H9 (cell line): ENCODE results near the gene DLG5. TPM values are rescaled to one million over a fixed set of nuclear protein-coding genes. Genes with fewer than 3 reads are reported as not detected.

Source experiments
- DNase-seq: peaks from one replicate; pipeline ENCODE4 v3.0.0-alpha.2; 2017
- H2AFZ ChIP-seq: one replicate; pipeline ENCODE4 v1.6.1; 2013; ENCODE audit warnings: mild to moderate bottlenecking, low read length, control low read depth, moderate library complexity
- H2AK5ac ChIP-seq: 2 replicates; pipeline ENCODE4 v1.6.1; 2013; ENCODE audit warnings: low read length, control low read depth, mixed read lengths; ENCODE audit not compliant: insufficient read length
- H2BK120ac ChIP-seq: one replicate; pipeline ENCODE4 v1.6.1; 2013; ENCODE audit warnings: low read depth, mild to moderate bottlenecking, low read length, control low read depth, inconsistent platforms; ENCODE audit not compliant: poor library complexity, severe bottlenecking
- H2BK12ac ChIP-seq: 2 replicates; pipeline ENCODE4 v1.6.1; 2013; ENCODE audit warnings: low read length, control low read depth, mixed read lengths, low read depth; ENCODE audit not compliant: insufficient read length
- H2BK15ac ChIP-seq: 2 replicates; pipeline ENCODE4 v1.6.1; 2013; ENCODE audit warnings: low read depth, low read length, control low read depth
- H2BK20ac ChIP-seq: one replicate; pipeline ENCODE4 v1.6.1; 2013; ENCODE audit warnings: low read depth, mild to moderate bottlenecking, low read length, control low read depth, inconsistent platforms; ENCODE audit not compliant: poor library complexity, severe bottlenecking
- H2BK5ac ChIP-seq: 2 replicates; pipeline ENCODE4 v1.6.1; 2013; ENCODE audit warnings: low read length, control low read depth, mixed read lengths; ENCODE audit not compliant: insufficient read length
- H3K14ac ChIP-seq: 2 replicates; pipeline ENCODE4 v1.6.1; 2013; ENCODE audit warnings: low read length, control low read depth; ENCODE audit not compliant: insufficient read depth
- H3K18ac ChIP-seq: 2 replicates; pipeline ENCODE4 v1.6.1; 2013; ENCODE audit warnings: low read depth, mild to moderate bottlenecking, mixed read lengths, low read length, control low read depth; ENCODE audit not compliant: insufficient read length
- H3K23ac ChIP-seq: 2 replicates; pipeline ENCODE4 v1.6.1; 2013; ENCODE audit warnings: low read length, control low read depth, mixed read lengths, low read depth; ENCODE audit not compliant: insufficient read length
- H3K23me2 ChIP-seq: 2 replicates; pipeline ENCODE4 v1.6.1; 2013; ENCODE audit warnings: low read depth, mild to moderate bottlenecking, mixed read lengths, low read length, control low read depth; ENCODE audit not compliant: insufficient read length, poor library complexity, severe bottlenecking
- H3K27ac ChIP-seq: 2 replicates; pipeline ENCODE4 v1.5.1; 2013; ENCODE audit warnings: low read length, control low read depth, mixed read lengths, low read depth; ENCODE audit not compliant: insufficient read length
- H3K27me3 ChIP-seq: 2 replicates; pipeline ENCODE4 v1.6.1; 2013; ENCODE audit warnings: low read length, control low read depth, inconsistent platforms; ENCODE audit not compliant: insufficient read depth
- H3K4ac ChIP-seq: 2 replicates; pipeline ENCODE4 v1.6.1; 2013; ENCODE audit warnings: low read depth, mild to moderate bottlenecking, control low read depth, inconsistent platforms, low read length, moderate library complexity
- H3K4me1 ChIP-seq: 2 replicates; pipeline ENCODE4 v1.6.1; 2013; ENCODE audit warnings: low read length, control low read depth, inconsistent platforms; ENCODE audit not compliant: insufficient read depth
- H3K4me2 ChIP-seq: 2 replicates; pipeline ENCODE4 v1.6.1; 2013; ENCODE audit warnings: low read length, control low read depth, mixed read lengths; ENCODE audit not compliant: insufficient read length, insufficient read depth
- H3K56ac ChIP-seq: 2 replicates; pipeline ENCODE4 v1.6.1; 2013; ENCODE audit warnings: low read depth, mild to moderate bottlenecking, mixed read lengths, low read length, control low read depth; ENCODE audit not compliant: insufficient read length
- H3K79me1 ChIP-seq: 2 replicates; pipeline ENCODE4 v1.6.1; 2013; ENCODE audit warnings: low read depth, mild to moderate bottlenecking, moderate library complexity, low read length, control low read depth, inconsistent platforms; ENCODE audit not compliant: insufficient read depth, poor library complexity, severe bottlenecking
- H3K79me2 ChIP-seq: 2 replicates; pipeline ENCODE4 v1.6.1; 2013; ENCODE audit warnings: low read length, control low read depth, inconsistent platforms; ENCODE audit not compliant: insufficient read depth
- H3K9ac ChIP-seq: 2 replicates; pipeline ENCODE4 v1.6.1; 2013; ENCODE audit warnings: low read length, control low read depth, mixed read lengths; ENCODE audit not compliant: insufficient read length; ENCODE audit errors: extremely low read depth
- H3K9me3 ChIP-seq: one replicate; pipeline ENCODE4 v1.6.1; 2013; ENCODE audit warnings: low read depth, low read length, inconsistent platforms; ENCODE audit not compliant: control insufficient read depth
- H3T11ph ChIP-seq: one replicate; pipeline ENCODE4 v1.6.1; 2013; ENCODE audit warnings: mild to moderate bottlenecking, low read length, control low read depth, inconsistent platforms
- H4K20me1 ChIP-seq: one replicate; pipeline ENCODE4 v1.6.1; 2013; ENCODE audit not compliant: control insufficient read depth, insufficient read length, insufficient read depth
- H4K5ac ChIP-seq: 2 replicates; pipeline ENCODE4 v1.6.1; 2013; ENCODE audit warnings: low read depth, mild to moderate bottlenecking, mixed read lengths, low read length, control low read depth; ENCODE audit not compliant: insufficient read length
- H4K8ac ChIP-seq: replicated peaks from 2 replicates; pipeline ENCODE4 v1.6.1; 2013; ENCODE audit warnings: low read length, control low read depth, mixed read lengths, low read depth; ENCODE audit not compliant: insufficient read length
- H4K91ac ChIP-seq: 2 replicates; pipeline ENCODE4 v1.6.1; 2013; ENCODE audit warnings: low read depth, mild to moderate bottlenecking, moderate library complexity, mixed read lengths, low read length, control low read depth; ENCODE audit not compliant: insufficient read length
- H3K27ac Mint-ChIP-seq, 3 experiments: 2 replicates in 2 of 3; 3 replicates in 1 of 3; pipeline ENCODE4 v1.8.0; 2020 to 2021; ENCODE audit warnings: mixed read lengths in 3 of 3, mild to moderate bottlenecking in 1 of 3, moderate library complexity in 1 of 3
- H3K27me3 Mint-ChIP-seq: 2 replicates; pipeline ENCODE4 v1.8.0; 2021; ENCODE audit warnings: low read depth, mild to moderate bottlenecking, moderate library complexity, mixed read lengths
- H3K36me3 Mint-ChIP-seq, 3 experiments: 2 replicates in 2 of 3; 3 replicates in 1 of 3; pipeline ENCODE4 v1.8.0; 2020 to 2021; ENCODE audit warnings: low read depth in 3 of 3, mixed read lengths in 3 of 3; ENCODE audit not compliant: insufficient read depth in 1 of 3
- H3K4me1 Mint-ChIP-seq, 2 experiments: 2 replicates each; pipeline ENCODE4 v1.8.0; 2020; ENCODE audit warnings: mixed read lengths in 2 of 2
- H3K4me3 Mint-ChIP-seq, 2 experiments: 2 replicates in 1 of 2; 3 replicates in 1 of 2; pipeline ENCODE4 v1.8.0; 2020 to 2021; ENCODE audit warnings: mild to moderate bottlenecking in 2 of 2, mixed read lengths in 2 of 2, moderate library complexity in 1 of 2
- H3K9me3 Mint-ChIP-seq, 2 experiments: 2 replicates in 1 of 2; 3 replicates in 1 of 2; pipeline ENCODE4 v1.8.0; 2020; ENCODE audit warnings: mild to moderate bottlenecking in 2 of 2, mixed read lengths in 2 of 2, moderate library complexity in 1 of 2
- CTCF ChIP-seq: fragments of 200-600 bp; sonication (generic); conservative IDR thresholded peaks from 3 replicates; pipeline ENCODE4 v1.8.0; 2021; ENCODE audit warnings: antibody characterized with exemption, mild to moderate bottlenecking
- WGBS: extraction: QIAGEN DNeasy Blood & Tissue Kit; methylation state at CpG from one replicate; pipeline ENCODE4 v1.1.7; 2013; ENCODE audit warnings: missing lambda C conversion rate, low lambda C conversion rate, mixed read lengths; ENCODE audit not compliant: insufficient read length; ENCODE audit errors: extremely low coverage; 5-methylcytosine and 5-hydroxymethylcytosine counted together
- total RNA-seq: library from RNA; stranded (reverse); gene quantifications from 2 replicates; pipeline ENCODE4 v1.2.1, GENCODE V29; 2021

The DLG5 gene
- total RNA-seq, 1 experiment from 2014 or later, result 67.4 TPM

DNA sequence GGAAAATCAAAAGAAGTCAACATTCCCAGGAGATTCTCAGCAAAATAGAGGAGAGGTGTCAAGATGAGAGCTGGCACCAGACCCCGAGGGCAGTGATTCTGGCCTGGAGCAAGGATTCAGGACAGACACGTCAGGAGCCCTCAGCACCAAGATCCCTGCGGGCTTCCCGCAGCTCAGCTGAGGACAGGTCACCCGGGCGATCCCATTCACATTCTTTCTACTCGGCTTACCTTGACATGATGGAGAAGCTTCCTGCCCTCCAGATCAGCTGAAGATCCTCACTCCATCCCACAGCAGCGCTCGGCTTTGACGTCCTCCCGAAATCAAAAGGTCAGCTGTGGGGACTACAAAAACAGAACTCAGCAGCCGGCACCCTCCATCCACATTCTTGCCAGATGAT lies 139.1 kb downstream of the DLG5 start:
- no peak overlapping the region for H3K14ac ChIP-seq
- H3K4me1 ChIP-seq, result no peaks in the 10 kb centered on the region
- DNase-seq, result no peak
- Mint-ChIP-seq H3K36me3 (peaks cover 23 to 65% (median 56%) of the 10 kb centered on the region in 3 experiments; a peak in 6 of 7 replicates), H3K4me1 (no peaks in the 10 kb centered on the region), H3K27ac (peak overlapping the region in 2 of 3 experiments; percentile 13 to 44; a peak in 2 of 7 replicates), H3K27me3 (no peaks in the 10 kb centered on the region; the same call in 1 of the 2 replicates), H3K9me3 (no peaks in the 10 kb centered on the region), H3K4me3 (no peak overlapping the region)
- no peak overlapping the region for H2BK120ac ChIP-seq
- no peak overlapping the region for H3K4me2 ChIP-seq
- no peak overlapping the region for H3K56ac ChIP-seq
- H4K20me1 ChIP-seq, result no peaks in the 10 kb centered on the region
- no peak overlapping the region for H2AK5ac ChIP-seq
- no peak overlapping the region for H2BK5ac ChIP-seq
- no peak overlapping the region for H4K91ac ChIP-seq
- no peak overlapping the region for H3K18ac ChIP-seq
- no peaks in the 10 kb centered on the region for H3K9me3 ChIP-seq
- H3K79me1 ChIP-seq, result no peaks in the 10 kb centered on the region
- H3K27me3 ChIP-seq, result no peaks in the 10 kb centered on the region
- no peak overlapping the region for H4K8ac ChIP-seq
- no peak overlapping the region for H3T11ph ChIP-seq
- no peak overlapping the region for H2BK12ac ChIP-seq
- no peak for TF ChIP-seq CTCF
- no peaks in the 10 kb centered on the region for H3K23me2 ChIP-seq
- H3K23ac ChIP-seq, result no peak overlapping the region
- H3K9ac ChIP-seq, result no peak overlapping the region
- H2BK15ac ChIP-seq, result no peak overlapping the region
- H3K4ac ChIP-seq, result no peak overlapping the region
- no peak overlapping the region for H3K27ac ChIP-seq
- no peak overlapping the region for H2AFZ ChIP-seq
- no CpG with 5 or more reads among the region's 12 CpGs for WGBS
- no peak overlapping the region for H2BK20ac ChIP-seq
- H4K5ac ChIP-seq, result no peak overlapping the region
- H3K79me2 ChIP-seq, result no peaks in the 10 kb centered on the region
